Epithelial cell of prostate (primary cell): Measurements from ENCODE around the gene OR6C65.

Experiments
- DNase-seq: peaks from one replicate; pipeline ENCODE4 v3.0.0-alpha.2; 2011; ENCODE audit warnings: low read depth, low spot score
- H3K27ac ChIP-seq: fragments of 450-650 bp; 2 replicates; pipeline ENCODE4 v1.5.1; 2017; ENCODE audit warnings: mild to moderate bottlenecking

The OR6C65 gene

DNA sequence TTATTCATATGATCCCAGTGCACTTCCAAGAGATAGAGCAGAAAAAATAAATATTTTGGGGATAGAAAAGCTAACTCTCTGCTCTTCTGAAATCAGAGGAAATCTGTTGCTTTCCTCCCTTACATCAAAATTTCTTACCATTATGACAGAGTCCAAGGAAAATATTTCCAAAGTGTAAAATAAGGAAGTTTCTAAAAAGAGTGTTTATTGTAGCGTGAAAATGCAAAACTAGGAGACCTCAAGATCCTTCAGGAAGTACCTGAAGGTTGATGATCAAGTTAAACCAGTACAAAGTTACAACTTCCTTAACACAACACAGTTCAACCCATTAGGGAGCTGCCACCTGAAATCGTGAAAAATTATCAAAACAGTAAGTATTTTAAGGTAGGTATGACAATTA lies 43.4 kb downstream of the OR6C65 start, which contains the start of gene OR6C2:
TSS of gene OR6C2 (plus strand) at position 301 of the 400 bp plus-strand sequence. CDS start 8,138 bp downstream, outside the sequence.
- DNase-seq, result no peak
- no peak within 1 kb of the TSS for H3K27ac ChIP-seq

DNA sequence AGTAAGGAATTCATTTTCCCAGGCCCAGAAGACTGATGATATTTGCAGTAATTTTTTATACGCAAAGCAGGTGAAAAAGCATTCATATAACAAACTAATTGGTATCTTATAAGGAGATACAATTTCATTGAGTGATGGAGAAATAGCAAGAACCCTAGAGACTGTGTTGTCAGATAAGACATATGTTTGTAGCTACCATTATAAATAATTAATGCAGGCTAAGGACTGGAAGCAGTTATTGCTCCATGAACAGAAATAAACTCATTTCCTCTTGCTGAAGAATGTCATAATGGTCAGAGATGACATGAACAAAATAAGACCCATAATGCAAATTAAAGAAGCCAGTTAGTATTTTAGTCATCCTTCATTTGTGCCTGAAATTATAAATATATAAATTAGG lies 45.0 kb downstream of the OR6C65 start:
- no peak for DNase-seq

GRCh38 chr12:55446326-55446725 lies 46.0 kb downstream of the OR6C65 start:
- DNase-seq, result no peak
- no peak overlapping the region for H3K27ac ChIP-seq

More for the DNA sequence above, 45.0 kb downstream of the OR6C65 start:
- H3K27ac ChIP-seq, result no peak overlapping the region

GRCh38 chr12:55448825-55449224 lies 48.5 kb downstream of the OR6C65 start:
- DNase-seq, result no peak
- no peak overlapping the region for H3K27ac ChIP-seq
